ENCODE data around the gene C10orf90. TPM values are rescaled to one million over a fixed set of nuclear protein-coding genes. Genes with fewer than 3 reads are reported as not detected.

Gene C10orf90
- total RNA-seq, 2 experiments from 2014 or later: not detected

GRCh38 chr10:126479280-126479895, 191.1 kb downstream of the C10orf90 start:
- DNase-seq: no peak
- no peaks in the 10 kb centered on the region for H3K4me1 Mint-ChIP-seq
- CTCF ChIA-PET: no interaction called here
- no peaks in the 10 kb centered on the region for H3K36me3 Mint-ChIP-seq (ENCODE audit: low read depth)
- no peak overlapping the region for H3K4me3 Mint-ChIP-seq
- H3K27me3 Mint-ChIP-seq: no peaks in the 10 kb centered on the region
- H3K27ac Mint-ChIP-seq: no peak overlapping the region
- H3K9me3 Mint-ChIP-seq: no peaks in the 10 kb centered on the region
- POLR2A ChIA-PET: no interaction called here

GRCh38 chr10:126478546-126478945, 191.9 kb downstream of the C10orf90 start:
- Mint-ChIP-seq H3K4me1 (no peaks in the 10 kb centered on the region), H3K9me3 (no peaks in the 10 kb centered on the region), H3K27ac (no peak overlapping the region), H3K36me3 (ENCODE audit: low read depth) (no peaks in the 10 kb centered on the region), H3K4me3 (no peak overlapping the region), H3K27me3 (no peaks in the 10 kb centered on the region)
- no peak for DNase-seq
- CTCF ChIA-PET: no interaction called here
- POLR2A ChIA-PET: no interaction called here

GRCh38 chr10:126476246-126476645, 194.2 kb downstream of the C10orf90 start:
- Mint-ChIP-seq H3K36me3 (ENCODE audit: low read depth) (no peaks in the 10 kb centered on the region), H3K4me3 (no peak overlapping the region), H3K27me3 (no peaks in the 10 kb centered on the region), H3K4me1 (no peaks in the 10 kb centered on the region), H3K27ac (no peak overlapping the region), H3K9me3 (no peaks in the 10 kb centered on the region)
- CTCF ChIA-PET: interaction anchor here (0.6 kb wide), 1 partner anchor 368 kb away, joined by 3 read pairs; no protein-coding TSS in a partner anchor
- POLR2A ChIA-PET: no interaction called here
- DNase-seq: no peak

- CTCF ChIA-PET: no interaction called here
- Mint-ChIP-seq H3K27ac (no peak overlapping the region), H3K27me3 (no peaks in the 10 kb centered on the region), H3K4me3 (no peak overlapping the region), H3K9me3 (no peaks in the 10 kb centered on the region), H3K4me1 (no peaks in the 10 kb centered on the region), H3K36me3 (ENCODE audit: low read depth) (no peaks in the 10 kb centered on the region)
- no peak for DNase-seq
- POLR2A ChIA-PET: no interaction called here
These were observed 195.3 kb downstream of the C10orf90 start for GRCh38 chr10:126475074-126475691.

GRCh38 chr10:126474031-126474430, 196.5 kb downstream of the C10orf90 start:
- Mint-ChIP-seq H3K27ac (no peak overlapping the region), H3K9me3 (no peaks in the 10 kb centered on the region), H3K4me3 (no peak overlapping the region), H3K27me3 (no peaks in the 10 kb centered on the region), H3K36me3 (ENCODE audit: low read depth) (no peaks in the 10 kb centered on the region), H3K4me1 (peaks cover 7% of the 10 kb centered on the region)
- POLR2A ChIA-PET: no interaction called here
- CTCF ChIA-PET: no interaction called here
- DNase-seq: no peak

- DNase-seq: no peak
- Mint-ChIP-seq H3K27ac (no peak overlapping the region), H3K4me1 (peaks cover 10% of the 10 kb centered on the region), H3K27me3 (no peaks in the 10 kb centered on the region), H3K9me3 (no peaks in the 10 kb centered on the region), H3K4me3 (no peak overlapping the region), H3K36me3 (ENCODE audit: low read depth) (no peaks in the 10 kb centered on the region)
- ChIA-PET POLR2A (no interaction called here), CTCF (interaction anchor here (1.2 kb wide), 1 partner anchor 27 kb away, joined by 3 read pairs; no protein-coding TSS in a partner anchor)
These were observed 199.5 kb downstream of the C10orf90 start for GRCh38 chr10:126470991-126471390.

- DNase-seq: no peak
- Mint-ChIP-seq H3K27ac (no peak overlapping the region), H3K9me3 (no peaks in the 10 kb centered on the region), H3K36me3 (ENCODE audit: low read depth) (no peaks in the 10 kb centered on the region), H3K4me1 (peaks cover 10% of the 10 kb centered on the region), H3K4me3 (no peak overlapping the region), H3K27me3 (no peaks in the 10 kb centered on the region)
- ChIA-PET CTCF (no interaction called here), POLR2A (no interaction called here)
These were observed 200.8 kb downstream of the C10orf90 start for GRCh38 chr10:126469692-126470091.

- ChIA-PET CTCF (no interaction called here), POLR2A (no interaction called here)
- Mint-ChIP-seq H3K27me3 (no peaks in the 10 kb centered on the region), H3K9me3 (no peaks in the 10 kb centered on the region), H3K36me3 (ENCODE audit: low read depth) (no peaks in the 10 kb centered on the region), H3K4me1 (peaks cover 10% of the 10 kb centered on the region), H3K4me3 (no peak overlapping the region), H3K27ac (no peak overlapping the region)
- DNase-seq: peak; percentile 7
These were observed 201.4 kb downstream of the C10orf90 start for GRCh38 chr10:126468876-126469643.

GRCh38 chr10:126468467-126468866, 202.0 kb downstream of the C10orf90 start:
- H3K27me3 Mint-ChIP-seq: no peaks in the 10 kb centered on the region
- CTCF ChIA-PET: no interaction called here
- H3K27ac Mint-ChIP-seq: no peak overlapping the region
- no peaks in the 10 kb centered on the region for H3K9me3 Mint-ChIP-seq
- POLR2A ChIA-PET: no interaction called here
- H3K4me1 Mint-ChIP-seq: peaks cover 10% of the 10 kb centered on the region
- no peak for DNase-seq
- H3K36me3 Mint-ChIP-seq (ENCODE audit: low read depth): no peaks in the 10 kb centered on the region
- H3K4me3 Mint-ChIP-seq: no peak overlapping the region

GRCh38 chr10:126465771-126466170, 204.7 kb downstream of the C10orf90 start:
- peaks cover 10% of the 10 kb centered on the region for H3K4me1 Mint-ChIP-seq
- no peaks in the 10 kb centered on the region for H3K36me3 Mint-ChIP-seq (ENCODE audit: low read depth)
- no peaks in the 10 kb centered on the region for H3K9me3 Mint-ChIP-seq
- H3K27me3 Mint-ChIP-seq: no peaks in the 10 kb centered on the region
- no peak for DNase-seq
- H3K27ac Mint-ChIP-seq: no peak overlapping the region
- ChIA-PET POLR2A (no interaction called here), CTCF (no interaction called here)
- H3K4me3 Mint-ChIP-seq: no peak overlapping the region

- no peaks in the 10 kb centered on the region for H3K4me1 Mint-ChIP-seq
- no peaks in the 10 kb centered on the region for H3K27me3 Mint-ChIP-seq
- no peak overlapping the region for H3K4me3 Mint-ChIP-seq
- DNase-seq: no peak
- H3K36me3 Mint-ChIP-seq (ENCODE audit: low read depth): no peaks in the 10 kb centered on the region
- POLR2A ChIA-PET: no interaction called here
- CTCF ChIA-PET: no interaction called here
- no peak overlapping the region for H3K27ac Mint-ChIP-seq
- H3K9me3 Mint-ChIP-seq: no peaks in the 10 kb centered on the region
These were observed 207.2 kb downstream of the C10orf90 start for GRCh38 chr10:126463286-126463685.

GRCh38 chr10:126461289-126461940, 209.1 kb downstream of the C10orf90 start:
- no peaks in the 10 kb centered on the region for H3K4me1 Mint-ChIP-seq
- no peak overlapping the region for H3K27ac Mint-ChIP-seq
- DNase-seq: no peak
- no peaks in the 10 kb centered on the region for H3K27me3 Mint-ChIP-seq
- no peak overlapping the region for H3K4me3 Mint-ChIP-seq
- no peaks in the 10 kb centered on the region for H3K36me3 Mint-ChIP-seq (ENCODE audit: low read depth)
- no peaks in the 10 kb centered on the region for H3K9me3 Mint-ChIP-seq
- ChIA-PET CTCF (no interaction called here), POLR2A (no interaction called here)

- Mint-ChIP-seq H3K4me3 (no peak overlapping the region), H3K27ac (no peak overlapping the region), H3K36me3 (ENCODE audit: low read depth) (no peaks in the 10 kb centered on the region), H3K4me1 (no peaks in the 10 kb centered on the region), H3K9me3 (no peaks in the 10 kb centered on the region), H3K27me3 (no peaks in the 10 kb centered on the region)
- CTCF ChIA-PET: interaction anchor here (1.1 kb wide), 1 partner anchor 9 kb away, joined by 3 read pairs; no protein-coding TSS in a partner anchor
- no peak for DNase-seq
- POLR2A ChIA-PET: no interaction called here
These were observed 210.5 kb downstream of the C10orf90 start for GRCh38 chr10:126459878-126460481.
